OCI-LY1 (cell line): ENCODE results near the gene PDLIM5.

Experiments used
- CTCF ChIP-seq: fragments of 200-600 bp; sonication (generic), shearing (Covaris generic); IDR thresholded peaks from 2 replicates; pipeline ENCODE4 v1.5.1; 2017; ENCODE audit warnings: mild to moderate bottlenecking, antibody characterized with exemption, low read length, moderate library complexity, mixed read lengths
- EZH2 ChIP-seq: fragments of 200-600 bp; sonication (generic), shearing (Covaris generic); IDR thresholded peaks from 2 replicates; pipeline ENCODE4 v1.8.0; 2017; ENCODE audit warnings: borderline replicate concordance, mixed run types, mild to moderate bottlenecking, antibody characterized with exemption, low read length, moderate library complexity, mixed read lengths

- TF ChIP-seq EZH2 (no peak), CTCF (no peak)
Observed at GRCh38 chr4:94598758-94599157, 147.0 kb downstream of the PDLIM5 start.
